Uterus (tissue), 4 donors: Measurements from ENCODE around the gene TUBB1. TPM values are rescaled to one million over a fixed set of nuclear protein-coding genes. Genes with fewer than 3 reads are reported as not detected.
A peak's percentile ranks its signal among the peaks of the same experiment; 100 is the strongest.
"Not testable (repeated sequence)": the region's sequence is repeated elsewhere in the genome, so short reads cannot be mapped to it uniquely, and the experiment has no call there.

Source experiments
- DNase-seq, 2 donors: peaks; one replicate each; pipeline ENCODE4 v3.0.0-alpha.2; 2019 to 2020
- H3K27ac ChIP-seq, 2 donors: fragments of 200-600 bp; sonication (generic); 1 replicate in 1 of 2; 2 replicates in 1 of 2; pipeline ENCODE4 v1.5.1; 2016 to 2018
- H3K27me3 ChIP-seq, 2 donors: fragments of 200-600 bp; sonication (generic); one replicate each; pipeline ENCODE4 v1.5.1; 2018 to 2019; ENCODE audit warnings: control low read depth in 1 of 2
- H3K36me3 ChIP-seq, 2 donors: fragments of 200-600 bp; sonication (generic); one replicate each; pipeline ENCODE4 v1.5.1; 2019; ENCODE audit warnings: control low read depth in 1 of 2
- H3K4me1 ChIP-seq, 2 donors: fragments of 200-600 bp; sonication (generic); one replicate each; pipeline ENCODE4 v1.5.1; 2018 to 2019; ENCODE audit warnings: control low read depth in 1 of 2
- H3K4me3 ChIP-seq, 2 donors: fragments of 200-600 bp; sonication (generic); 1 replicate in 1 of 2; 2 replicates in 1 of 2; pipeline ENCODE4 v1.5.1; 2018 to 2019; ENCODE audit warnings: mild to moderate bottlenecking in 1 of 2
- H3K9me3 ChIP-seq, 2 donors: fragments of 200-600 bp; sonication (generic); one replicate each; pipeline ENCODE4 v1.5.1; 2019; ENCODE audit warnings: control low read depth in 1 of 2
- CTCF ChIP-seq, 4 experiments: fragments of 200-600 bp in 2 of 4; fragments of 450-650 bp in 2 of 4; sonication (generic) in 2 of 4; IDR thresholded peaks; one replicate each; pipeline ENCODE4 v1.5.1; 2016 to 2019; ENCODE audit warnings: antibody characterized with exemption in 4 of 4, mild to moderate bottlenecking in 2 of 4, moderate library complexity in 1 of 4
- POLR2A ChIP-seq, 2 donors: fragments of 450-650 bp; IDR thresholded peaks; one replicate each; pipeline ENCODE4 v1.6.1; 2016; ENCODE audit warnings: antibody characterized with exemption in 2 of 2, mild to moderate bottlenecking in 1 of 2, moderate library complexity in 1 of 2
- intact Hi-C: fragments of 100-400 bp; cut with DNase I; formaldehyde crosslinking; loops from one replicate; pipeline ENCODE4 v1.15.1; 2023; ENCODE audit warnings: low total_unique reads
- total RNA-seq, 4 donors: library from RNA; depleted of rRNA in 3 of 4; stranded (reverse); fragments of >200 nt in 3 of 4; gene quantifications; one replicate each; pipeline versions ENCODE4 v1.1.0 to v1.2.4, GENCODE V29; 2014 to 2023
- donor health status: DM: yes; HTN: yes; CAD: no.

TUBB1 gene
- total RNA-seq, 4 donors from 2014 or later: 0.26 to 0.48 TPM; not detected in 2

DNA sequence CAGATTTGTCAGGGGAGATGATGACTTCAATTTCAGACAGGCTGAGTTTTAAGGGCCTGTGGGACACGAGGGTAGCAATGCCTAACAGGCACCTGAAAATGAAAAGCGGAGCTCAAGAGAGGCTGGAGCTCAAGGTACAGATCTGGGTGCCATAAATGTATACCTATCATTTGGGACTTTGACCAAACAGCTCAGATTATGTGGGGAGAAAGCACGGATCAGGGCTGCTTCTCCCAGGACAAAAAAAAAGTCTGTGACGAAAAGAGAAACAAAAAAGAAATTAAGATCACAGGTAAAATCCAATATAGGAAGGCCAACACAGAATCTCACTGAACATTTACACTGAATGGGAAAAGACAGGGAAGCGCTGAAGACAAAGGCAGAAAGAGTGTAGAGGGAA, 21.4 kb downstream of the TUBB1 start:
- DNase-seq: no peak
- no peak for TF ChIP-seq CTCF (IDR thresholded peaks at IDR 0.05)
- TF ChIP-seq POLR2A (IDR thresholded peaks at IDR 0.05): no peak
- Histone ChIP-seq H3K27ac (no peak overlapping the region), H3K36me3 (no peaks in the 10 kb centered on the region), H3K27me3 (no peaks in the 10 kb centered on the region), H3K9me3 (no peaks in the 10 kb centered on the region), H3K4me1 (no peaks in the 10 kb centered on the region), H3K4me3 (no peak overlapping the region)
- intact Hi-C loops: no loop called here

DNA sequence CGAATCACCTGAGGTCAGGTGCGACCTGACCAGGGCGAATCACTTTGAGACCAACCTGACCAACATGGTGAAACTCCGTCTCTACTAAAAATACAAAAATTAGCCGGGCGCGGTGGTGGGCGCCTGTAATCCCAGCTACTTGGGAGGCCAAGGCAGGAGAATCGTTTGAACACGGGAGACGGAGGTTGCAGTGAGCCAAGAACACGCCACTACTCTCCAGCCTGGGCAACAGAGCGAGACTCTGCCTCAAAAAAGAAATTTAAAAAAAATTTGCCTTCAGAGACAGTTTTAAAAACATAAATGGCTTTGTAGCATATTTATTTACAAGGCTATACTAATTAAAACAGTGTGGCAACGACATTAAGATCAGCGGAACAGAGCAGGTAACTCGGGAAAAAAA, 22.3 kb downstream of the TUBB1 start:
- H3K27ac ChIP-seq: peak overlapping the region in 1 of 2 donors; percentile 81
- H3K4me1 ChIP-seq, DNase-seq, H3K27me3 ChIP-seq, H3K9me3 ChIP-seq, H3K36me3 ChIP-seq, intact Hi-C loops: not testable (repeated sequence)
- H3K4me3 ChIP-seq: peak overlapping the region; percentile 64 to 75

DNA sequence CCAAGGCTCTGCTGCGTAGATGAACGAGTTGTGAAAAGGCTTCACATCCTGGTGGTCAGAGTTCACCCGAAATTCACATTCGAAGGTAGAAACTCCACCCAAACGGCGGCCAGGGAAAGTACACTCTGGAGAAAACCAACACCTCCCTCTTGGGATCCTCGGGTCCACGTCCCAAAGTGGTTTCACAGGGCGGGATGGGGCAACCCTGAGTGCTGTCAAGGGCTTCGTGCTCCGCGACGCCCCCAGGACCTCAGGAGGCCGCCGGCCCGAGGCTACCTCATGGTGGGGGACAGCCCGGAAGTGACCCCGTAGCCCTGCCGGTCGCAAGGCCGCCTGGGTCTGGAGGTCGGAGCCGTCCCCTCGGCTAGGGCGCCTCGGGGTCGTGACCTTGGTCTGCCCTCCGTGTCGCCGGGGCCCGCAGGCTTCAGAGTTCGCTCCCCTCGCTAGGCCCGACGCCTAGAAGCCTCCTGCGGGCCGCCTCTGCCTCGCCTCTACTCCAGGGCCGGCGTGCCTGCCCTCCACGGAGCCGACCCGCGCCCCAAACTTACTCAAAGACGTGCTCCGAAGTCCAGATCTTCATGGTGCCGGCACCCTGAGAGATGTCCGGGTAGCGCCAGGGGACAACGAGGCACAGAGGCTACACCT, 23.0 kb downstream of the TUBB1 start, which contains the start of gene PRELID3B:
Gene PRELID3B, minus strand, starts transcription at position 636 of the 645 bp plus-strand sequence. Its CDS starts 56 bp downstream, at position 580.
- H3K36me3 ChIP-seq: no peaks in the 10 kb centered on the region
- no peaks in the 10 kb centered on the region for H3K27me3 ChIP-seq
- H3K9me3 ChIP-seq: no peaks in the 10 kb centered on the region
- H3K4me3 ChIP-seq: peak within 1 kb of the TSS; percentile 64 to 75
- no peak for TF ChIP-seq CTCF (IDR thresholded peaks at IDR 0.05)
- no peak for TF ChIP-seq POLR2A (IDR thresholded peaks at IDR 0.05)
- DNase-seq: no peak
- H3K27ac ChIP-seq: peak within 1 kb of the TSS; percentile 65 to 81
- intact Hi-C loops: no loop called here
- H3K4me1 ChIP-seq: no peaks in the 10 kb centered on the region

DNA sequence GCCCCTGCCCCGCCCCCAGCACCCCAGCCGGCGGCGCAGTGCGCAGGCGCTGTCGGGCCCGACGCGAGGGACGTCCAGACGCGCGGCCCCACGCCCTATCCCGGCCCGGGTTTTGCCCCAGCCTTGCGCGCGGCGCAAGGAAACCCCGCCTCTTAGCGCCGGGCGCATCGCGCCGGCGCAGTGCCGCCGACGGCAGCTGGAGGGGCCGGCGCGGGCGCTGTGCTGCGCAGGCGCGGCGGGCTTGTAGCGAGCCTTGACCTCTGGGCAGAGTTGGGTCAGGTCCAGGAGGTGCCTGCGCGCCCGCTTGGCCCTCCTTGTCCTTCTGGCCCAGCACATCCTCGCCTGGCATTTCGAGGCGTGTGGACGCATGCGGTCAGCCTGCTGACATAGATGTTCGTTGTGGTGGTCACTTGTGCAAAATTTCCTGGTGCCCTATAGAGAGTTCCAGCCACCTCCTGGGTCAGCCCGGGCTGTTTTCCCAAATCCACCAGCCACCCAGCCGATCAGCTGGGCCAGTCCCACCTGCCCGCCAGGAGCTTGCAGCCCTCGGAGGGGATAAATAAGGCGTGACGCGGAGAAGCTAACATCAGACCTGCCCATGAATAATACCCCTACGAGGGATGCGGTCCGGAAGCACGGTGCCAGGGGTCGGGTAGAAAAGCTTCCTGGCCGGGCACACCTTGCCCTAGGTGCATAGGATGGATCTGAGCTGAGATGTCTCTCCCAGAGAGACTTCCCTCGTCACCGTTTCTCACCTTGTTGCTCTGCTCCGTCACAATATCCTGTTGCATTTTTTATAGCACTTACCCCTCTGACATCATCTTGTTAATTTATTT, 23.8 kb downstream of the TUBB1 start:
- no peaks in the 10 kb centered on the region for H3K36me3 ChIP-seq
- no peaks in the 10 kb centered on the region for H3K4me1 ChIP-seq
- H3K27ac ChIP-seq: peak overlapping the region; percentile 65 to 81
- no peaks in the 10 kb centered on the region for H3K27me3 ChIP-seq
- H3K4me3 ChIP-seq: peak overlapping the region; percentile 64 to 75
- H3K9me3 ChIP-seq: no peaks in the 10 kb centered on the region
- intact Hi-C loops: no loop called here
- peak; percentile 88 to 93 for DNase-seq
- peak in 1 of 2 donors; percentile 59 for TF ChIP-seq POLR2A (IDR thresholded peaks at IDR 0.05)
- peak in 2 of 4 experiments; percentile 30 to 42 for TF ChIP-seq CTCF (IDR thresholded peaks at IDR 0.05)

DNA sequence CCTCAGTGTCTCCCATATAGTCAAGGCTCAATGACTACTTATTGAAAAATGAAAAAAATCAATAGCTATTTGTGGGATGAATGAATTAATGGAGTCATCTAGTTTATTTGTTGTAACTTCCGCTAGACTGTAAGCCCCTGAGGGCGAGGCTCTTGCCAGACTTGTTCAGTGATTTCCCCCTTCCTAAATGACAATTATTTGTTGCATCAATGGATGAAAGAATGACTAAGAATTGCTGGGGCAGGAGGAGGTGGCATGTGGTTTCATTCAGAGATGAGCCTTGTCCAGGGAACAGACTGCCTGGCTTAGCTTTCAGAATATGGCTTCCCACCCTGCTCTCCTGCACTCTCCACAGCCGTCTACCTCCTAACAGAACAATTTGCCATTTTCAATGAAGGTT, 24.5 kb downstream of the TUBB1 start:
- intact Hi-C loops: no loop called here
- H3K27ac ChIP-seq: peak overlapping the region in 1 of 2 donors; percentile 3
- DNase-seq: no peak

More for the DNA sequence above, 24.5 kb downstream of the TUBB1 start:
- TF ChIP-seq CTCF (IDR thresholded peaks at IDR 0.05) (no peak), POLR2A (IDR thresholded peaks at IDR 0.05) (no peak)
- H3K4me3 ChIP-seq: no peak overlapping the region
- no peaks in the 10 kb centered on the region for H3K9me3 ChIP-seq
- H3K4me1 ChIP-seq: no peaks in the 10 kb centered on the region
- H3K27me3 ChIP-seq: no peaks in the 10 kb centered on the region
- H3K36me3 ChIP-seq: no peaks in the 10 kb centered on the region
